K562 (cell line): ENCODE measurements around the gene DAO. TPM values are rescaled to one million over a fixed set of nuclear protein-coding genes. Genes with fewer than 3 reads are reported as not detected.

Experiments
- BMI1 ChIP-seq: fragments of 150-350 bp; IDR thresholded peaks from 2 replicates; pipeline ENCODE4 v1.6.1; 2014; ENCODE audit warnings: low read length
- C11orf30 ChIP-seq: fragments of 450-650 bp; IDR thresholded peaks from 2 replicates; pipeline ENCODE4 v1.6.1; 2016; ENCODE audit warnings: low read depth, mild to moderate bottlenecking
- GABPA ChIP-seq: fragments of 200-800 bp; sonication (Bioruptor generic); conservative IDR thresholded peaks from 2 replicates; pipeline ENCODE4 v1.6.1; 2016; ENCODE audit warnings: low read depth, missing genetic modification characterization, missing compliant biosample characterization
- MAFF ChIP-seq: IDR thresholded peaks from 2 replicates; pipeline ENCODE4 v1.6.1; 2012; ENCODE audit warnings: low read length, improper control_type of control experiment
- MYBL2 ChIP-seq, 2 experiments: fragments of 450-650 bp in 1 of 2; sonication (generic) in 1 of 2; formaldehyde crosslinking in 1 of 2; IDR thresholded peaks; 2 replicates each; pipeline versions ENCODE4 v1.6.1 to v1.8.1; 2017 to 2022; ENCODE audit warnings: borderline replicate concordance in 1 of 2, inconsistent platforms in 1 of 2, low read depth in 1 of 2, mild to moderate bottlenecking in 1 of 2, missing genetic modification reagents in 1 of 2, moderate library complexity in 1 of 2
- NBN ChIP-seq: fragments of 450-650 bp; IDR thresholded peaks from 2 replicates; pipeline ENCODE4 v1.6.1; 2016; ENCODE audit warnings: low read depth, mild to moderate bottlenecking
- PRPF4 ChIP-seq: fragments of 200-400 bp; formaldehyde crosslinking; IDR thresholded peaks from one replicate; pipeline ENCODE4 v1.6.1; 2017; ENCODE audit warnings: low read length, low read depth, mild to moderate bottlenecking; ENCODE audit not compliant: insufficient read depth, poor library complexity, severe bottlenecking
- RBFOX2 ChIP-seq: fragments of 200-400 bp; formaldehyde crosslinking; IDR thresholded peaks from 2 replicates; pipeline ENCODE4 v1.6.1; 2017; ENCODE audit warnings: low read depth, mild to moderate bottlenecking, low read length, moderate library complexity
- RHOXF2B ChIP-seq: fragments of 250-450 bp; sonication (Bioruptor Pico); conservative IDR thresholded peaks from 2 replicates; pipeline ENCODE4 v1.5.1; 2021
- SOX6 ChIP-seq: fragments of 450-650 bp; IDR thresholded peaks from 2 replicates; pipeline ENCODE4 v1.6.1; 2014; ENCODE audit warnings: mild to moderate bottlenecking
- THRA ChIP-seq: fragments of 450-650 bp; IDR thresholded peaks from 2 replicates; pipeline ENCODE4 v1.6.1; 2017; ENCODE audit warnings: mild to moderate bottlenecking, moderate library complexity
- TOE1 ChIP-seq, 2 experiments: fragments of 450-650 bp in 1 of 2; sonication (generic) in 1 of 2; formaldehyde crosslinking in 1 of 2; IDR thresholded peaks; 2 replicates each; pipeline versions ENCODE4 v1.7.1 to v1.8.0; 2016 to 2022; ENCODE audit warnings: borderline replicate concordance in 2 of 2, mild to moderate bottlenecking in 2 of 2, antibody characterized with exemption in 1 of 2, inconsistent platforms in 1 of 2, low read depth in 1 of 2, missing genetic modification reagents in 1 of 2, moderate library complexity in 1 of 2
- ZBTB34 ChIP-seq: fragments of 250-450 bp; sonication (Bioruptor Pico); IDR thresholded peaks from 2 replicates; pipeline ENCODE4 v1.8.0; 2021; ENCODE audit warnings: mild to moderate bottlenecking, moderate library complexity
- ZNF197 ChIP-seq: fragments of 200-800 bp; sonication (Bioruptor generic); IDR thresholded peaks from 2 replicates; pipeline ENCODE4 v1.6.1; 2016; ENCODE audit warnings: low read depth, missing genetic modification characterization, missing compliant biosample characterization
- ZNF699 ChIP-seq: fragments of 250-450 bp; sonication (Bioruptor Pico); IDR thresholded peaks from 2 replicates; pipeline ENCODE4 v1.8.0; 2021; ENCODE audit warnings: mild to moderate bottlenecking, moderate library complexity; ENCODE audit not compliant: insufficient replicate concordance
- polyA plus RNA-seq, 8 experiments: library from polyadenylated mRNA; depleted of rRNA in 4 of 8; stranded (reverse) in 5 of 8; unstranded in 3 of 8; fragments of >200 nt; fragmentation: Nextera tagmentation in 2 of 8; fragmentation: Illumina TruSeq in 1 of 8; extraction: Ambion mirVana in 2 of 8; extraction: Trizol in 1 of 8; gene quantifications; 2 replicates each; pipeline versions ENCODE4 v1.2.1 to v1.2.3, GENCODE V29; 2011 to 2014; ENCODE audit warnings: inconsistent platforms in 1 of 8, missing spikeins in 1 of 8
- total RNA-seq, 7 experiments: library from RNA; depleted of rRNA in 6 of 7; stranded (reverse); fragments of >200 nt in 6 of 7; fragmentation: Illumina TruSeq in 2 of 7; extraction: Trizol in 2 of 7; gene quantifications; 2 replicates each; pipeline versions ENCODE4 v1.2.1 to v1.2.3, GENCODE V29; 2011 to 2021; ENCODE audit warnings: low replicate concordance in 1 of 7
- TF ChIP-seq, protein P1 (sequence below), 2 experiments: IDR thresholded peaks in 1 of 2; conservative IDR thresholded peaks in 1 of 2; 2 replicates each; pipeline ENCODE4 v1.6.1; 2016; ENCODE audit warnings: low read depth in 2 of 2, mild to moderate bottlenecking in 1 of 2, missing compliant biosample characterization in 1 of 2, missing genetic modification characterization in 1 of 2, moderate library complexity in 1 of 2
- TF ChIP-seq, protein P2 (sequence below): fragments of 250-450 bp; sonication (Bioruptor Pico); IDR thresholded peaks from 2 replicates; pipeline ENCODE4 v1.5.0; 2021

DAO gene
- total and polyA plus RNA-seq, 9 of the 15 experiments (the other 6 are each of a cell fraction or from before 2014, with no cell fraction given): not detected

DNA sequence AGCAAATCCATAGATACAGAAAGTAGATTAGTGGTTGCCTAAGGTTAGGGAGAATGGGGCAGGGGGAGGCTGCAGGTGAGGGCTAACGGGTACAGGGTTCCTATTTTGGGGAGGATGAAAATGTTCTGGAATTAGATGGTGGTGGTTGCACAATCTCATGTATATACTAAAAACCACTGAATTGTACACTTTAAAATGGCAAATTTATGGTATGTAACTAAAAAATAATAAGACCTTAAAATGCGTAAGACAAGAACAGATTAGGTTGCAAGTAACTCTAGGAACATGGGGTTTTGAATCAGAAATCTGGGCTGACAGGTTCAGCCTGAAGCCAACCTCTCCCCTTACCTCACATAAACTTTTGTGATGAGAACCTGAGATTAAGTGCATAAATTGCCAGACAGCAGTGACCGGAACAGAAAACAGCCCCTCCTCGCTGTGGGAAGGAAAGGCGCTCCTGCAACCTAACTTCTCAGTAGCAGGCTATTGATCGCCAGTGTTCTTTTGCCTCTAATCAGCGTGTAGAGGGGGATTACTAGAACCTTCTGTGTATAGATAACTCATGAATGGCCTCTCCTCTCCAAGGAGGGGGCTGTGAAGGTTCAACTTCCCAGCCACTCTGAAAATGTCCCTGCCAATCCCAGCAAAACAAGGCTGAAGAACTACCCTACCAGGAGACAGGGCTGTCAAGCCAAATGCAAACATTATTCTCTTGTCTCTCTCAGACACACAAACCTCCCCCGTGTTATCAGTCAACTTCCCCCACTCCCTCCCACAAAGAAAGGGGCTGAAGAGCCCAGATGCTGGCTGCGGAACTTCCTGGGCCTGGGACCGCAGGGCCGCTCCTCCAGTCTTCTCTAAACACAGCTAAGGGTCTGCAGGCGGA lies 24.4 kb upstream of the DAO start (continued):
- TF ChIP-seq MYBL2 (IDR thresholded peaks at IDR 0.05; ENCODE audit: low read depth): no peak; the same call in 1 of the 2 replicates
- no peak for TF ChIP-seq MYBL2 (CRISPR knock-in tag; IDR thresholded peaks at IDR 0.05; ENCODE audit: borderline replicate concordance)
- TF ChIP-seq PRPF4: no peak
- TF ChIP-seq, protein P1, sequence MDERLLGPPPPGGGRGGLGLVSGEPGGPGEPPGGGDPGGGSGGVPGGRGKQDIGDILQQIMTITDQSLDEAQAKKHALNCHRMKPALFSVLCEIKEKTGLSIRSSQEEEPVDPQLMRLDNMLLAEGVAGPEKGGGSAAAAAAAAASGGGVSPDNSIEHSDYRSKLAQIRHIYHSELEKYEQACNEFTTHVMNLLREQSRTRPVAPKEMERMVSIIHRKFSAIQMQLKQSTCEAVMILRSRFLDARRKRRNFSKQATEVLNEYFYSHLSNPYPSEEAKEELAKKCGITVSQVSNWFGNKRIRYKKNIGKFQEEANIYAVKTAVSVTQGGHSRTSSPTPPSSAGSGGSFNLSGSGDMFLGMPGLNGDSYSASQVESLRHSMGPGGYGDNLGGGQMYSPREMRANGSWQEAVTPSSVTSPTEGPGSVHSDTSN (CRISPR knock-in tag; IDR thresholded peaks at IDR 0.05; ENCODE audit: low read depth): no peak
- TF ChIP-seq, protein P1 (tag; conservative IDR thresholded peaks at IDR 0.05; ENCODE audit: low read depth): peak; percentile 60; the same call in 1 of the 2 replicates
- TF ChIP-seq NBN: peak; percentile 82; the same call in 1 of the 2 replicates
- TF ChIP-seq MAFF: no peak
- TF ChIP-seq RBFOX2: no peak
- peak; percentile 84; the same call in 1 of the 2 replicates for TF ChIP-seq ZNF197 (CRISPR knock-in tag)
- TF ChIP-seq, protein P2, sequence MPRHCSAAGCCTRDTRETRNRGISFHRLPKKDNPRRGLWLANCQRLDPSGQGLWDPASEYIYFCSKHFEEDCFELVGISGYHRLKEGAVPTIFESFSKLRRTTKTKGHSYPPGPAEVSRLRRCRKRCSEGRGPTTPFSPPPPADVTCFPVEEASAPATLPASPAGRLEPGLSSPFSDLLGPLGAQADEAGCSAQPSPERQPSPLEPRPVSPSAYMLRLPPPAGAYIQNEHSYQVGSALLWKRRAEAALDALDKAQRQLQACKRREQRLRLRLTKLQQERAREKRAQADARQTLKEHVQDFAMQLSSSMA: no peak
- no peak for TF ChIP-seq RHOXF2B (CRISPR knock-in tag)
- TF ChIP-seq SOX6: peak; percentile 90
- TF ChIP-seq GABPA (tag): no peak
- TF ChIP-seq TOE1 (IDR thresholded peaks at IDR 0.05; ENCODE audit: borderline replicate concordance): no peak
- no peak for TF ChIP-seq TOE1 (CRISPR knock-in tag; IDR thresholded peaks at IDR 0.05; ENCODE audit: borderline replicate concordance, low read depth)
- TF ChIP-seq ZBTB34 (CRISPR knock-in tag): no peak
- no peak for TF ChIP-seq ZNF699
- TF ChIP-seq BMI1: no peak
- TF ChIP-seq THRA: 0 out of 2 replicates have a peak, but pooled peaks have one; percentile 36
- no peak for TF ChIP-seq C11orf30
